ENCODE results near the gene TPRN. TPM values are rescaled to one million over a fixed set of nuclear protein-coding genes. Genes with fewer than 3 reads are reported as not detected.
A peak's percentile ranks its signal among the peaks of the same experiment; 100 is the strongest.

TPRN gene
- total and polyA plus RNA-seq, 7 experiments from 2014 or later: 0.35 to 13.5 (median 7.4) TPM

- Mint-ChIP-seq H3K4me1 (peaks cover 0 to 11% (median 4%) of the 10 kb centered on the region in 7 donors), H3K9me3 (no peaks in the 10 kb centered on the region), H3K4me3 (peak overlapping the region in 8 of 10 donors; percentile 58 to 75 (median 65)), H3K27me3 (peaks cover 4 to 48% (median 23%) of the 10 kb centered on the region in 5 donors), H3K36me3 (no peaks in the 10 kb centered on the region), H3K27ac (no peak overlapping the region)
- ChIA-PET CTCF (no interaction called here), POLR2A (interaction anchor here (1.0 kb wide), 1 partner anchor 31 kb away, joined by 3 read pairs; the partner anchor contains the start of gene GRIN1)
- Histone ChIP-seq H3K4me3 (ENCODE audit: low read length) (no peak overlapping the region), H3K9me3 (ENCODE audit: control insufficient read depth in 2 of 3, low read length in 3 of 3) (no peaks in the 10 kb centered on the region), H3K4me1 (ENCODE audit: control insufficient read depth in 2 of 2, insufficient read depth in 2 of 2, low read length in 2 of 2) (no peaks in the 10 kb centered on the region), H3K27ac (ENCODE audit: low read depth, low read length) (no peak overlapping the region), H3K27me3 (ENCODE audit: control insufficient read depth in 2 of 2, insufficient read depth in 2 of 2, low read length in 2 of 2) (peaks cover 11 to 15% of the 10 kb centered on the region in 2 donors), H3K36me3 (ENCODE audit: control insufficient read depth in 2 of 3, insufficient read depth in 3 of 3, low read length in 3 of 3) (no peaks in the 10 kb centered on the region)
- ATAC-seq (peak; percentile 16), DNase-seq (peak in 3 of 9 donors; percentile 19 to 40 (median 21))
- intact Hi-C loops (cut with micrococcal nuclease): loop anchor here in 1 of 2 donors (5.0 kb wide), 1 partner anchor 322 kb away; the partner anchor contains the start of gene PHPT1
Observed at GRCh38 chr9:137168904-137169856, 31.4 kb downstream of the TPRN start.

- Histone ChIP-seq H3K9me3 (ENCODE audit: control insufficient read depth in 2 of 3, low read length in 3 of 3) (no peaks in the 10 kb centered on the region), H3K4me1 (ENCODE audit: control insufficient read depth in 2 of 2, insufficient read depth in 2 of 2, low read length in 2 of 2) (no peaks in the 10 kb centered on the region), H3K36me3 (ENCODE audit: control insufficient read depth in 2 of 3, insufficient read depth in 3 of 3, low read length in 3 of 3) (no peaks in the 10 kb centered on the region), H3K4me3 (ENCODE audit: low read length) (no peak overlapping the region), H3K27ac (ENCODE audit: low read depth, low read length) (no peak overlapping the region), H3K27me3 (ENCODE audit: control insufficient read depth in 2 of 2, insufficient read depth in 2 of 2, low read length in 2 of 2) (peaks cover 11 to 19% of the 10 kb centered on the region in 2 donors)
- peak; percentile 11 for ATAC-seq
- peak overlapping the region in 8 of 10 donors; percentile 32 to 75 (median 58) for H3K4me3 Mint-ChIP-seq
- POLR2A ChIA-PET: interaction anchor here (1.0 kb wide), 1 partner anchor 30 kb away, joined by 3 read pairs; the partner anchor contains the start of gene GRIN1
- peaks cover 0 to 9% (median 4%) of the 10 kb centered on the region in 7 donors for H3K4me1 Mint-ChIP-seq
- no peak overlapping the region for H3K27ac Mint-ChIP-seq
- intact Hi-C loops (cut with micrococcal nuclease): loop anchor here in 1 of 2 donors (5.0 kb wide), 1 partner anchor 321 kb away; the partner anchor contains the start of gene PHPT1
- H3K36me3 Mint-ChIP-seq: no peaks in the 10 kb centered on the region
- peaks cover 5 to 48% (median 23%) of the 10 kb centered on the region in 5 donors for H3K27me3 Mint-ChIP-seq
- CTCF ChIA-PET: no interaction called here
- no peaks in the 10 kb centered on the region for H3K9me3 Mint-ChIP-seq
- peak in 1 of 9 donors; percentile 42 for DNase-seq
Observed at GRCh38 chr9:137168573-137168903, 32.0 kb downstream of the TPRN start.

GRCh38 chr9:137167747-137168572 lies 32.6 kb downstream of the TPRN start:
- Histone ChIP-seq H3K36me3 (ENCODE audit: control insufficient read depth in 2 of 3, insufficient read depth in 3 of 3, low read length in 3 of 3) (no peaks in the 10 kb centered on the region), H3K4me1 (ENCODE audit: control insufficient read depth in 2 of 2, insufficient read depth in 2 of 2, low read length in 2 of 2) (no peaks in the 10 kb centered on the region), H3K9me3 (ENCODE audit: control insufficient read depth in 2 of 3, low read length in 3 of 3) (no peaks in the 10 kb centered on the region), H3K27ac (ENCODE audit: low read depth, low read length) (no peak overlapping the region), H3K4me3 (ENCODE audit: low read length) (no peak overlapping the region), H3K27me3 (ENCODE audit: control insufficient read depth in 2 of 2, insufficient read depth in 2 of 2, low read length in 2 of 2) (peaks cover 11 to 19% of the 10 kb centered on the region in 2 donors)
- Mint-ChIP-seq H3K4me1 (peaks cover 0 to 6% (median 0%) of the 10 kb centered on the region in 7 donors), H3K27ac (no peak overlapping the region), H3K27me3 (peaks cover 9 to 45% (median 23%) of the 10 kb centered on the region in 5 donors), H3K9me3 (no peaks in the 10 kb centered on the region), H3K4me3 (peak overlapping the region in 5 of 10 donors; percentile 23 to 75 (median 40)), H3K36me3 (no peaks in the 10 kb centered on the region)
- DNase-seq (no peak), ATAC-seq (no peak)
- POLR2A ChIA-PET: interaction anchor here (1.0 kb wide), 1 partner anchor 29 kb away, joined by 3 read pairs; the partner anchor contains the start of gene GRIN1
- intact Hi-C loops (cut with micrococcal nuclease): loop anchor here in 1 of 2 donors (5.0 kb wide), 1 partner anchor 321 kb away; the partner anchor contains the start of gene PHPT1
- CTCF ChIA-PET: no interaction called here

GRCh38 chr9:137167277-137167746 lies 33.2 kb downstream of the TPRN start:
- no peaks in the 10 kb centered on the region for H3K36me3 Mint-ChIP-seq
- DNase-seq (no peak), ATAC-seq (no peak)
- no peaks in the 10 kb centered on the region for H3K4me1 ChIP-seq (ENCODE audit: control insufficient read depth in 2 of 2, insufficient read depth in 2 of 2, low read length in 2 of 2)
- H3K36me3 ChIP-seq (ENCODE audit: control insufficient read depth in 2 of 3, insufficient read depth in 3 of 3, low read length in 3 of 3): no peaks in the 10 kb centered on the region
- peaks cover 9 to 42% (median 23%) of the 10 kb centered on the region in 5 donors for H3K27me3 Mint-ChIP-seq
- peaks cover 11 to 19% of the 10 kb centered on the region in 2 donors for H3K27me3 ChIP-seq (ENCODE audit: control insufficient read depth in 2 of 2, insufficient read depth in 2 of 2, low read length in 2 of 2)
- H3K4me3 ChIP-seq (ENCODE audit: low read length): no peak overlapping the region
- H3K9me3 Mint-ChIP-seq: no peaks in the 10 kb centered on the region
- no peaks in the 10 kb centered on the region for H3K9me3 ChIP-seq (ENCODE audit: control insufficient read depth in 2 of 3, low read length in 3 of 3)
- ChIA-PET CTCF (no interaction called here), POLR2A (no interaction called here)
- intact Hi-C loops (cut with micrococcal nuclease): loop anchor here in 1 of 2 donors (5.0 kb wide), 1 partner anchor 320 kb away; the partner anchor contains the start of gene PHPT1
- H3K27ac ChIP-seq (ENCODE audit: low read depth, low read length): no peak overlapping the region
- peaks cover 0 to 7% (median 0%) of the 10 kb centered on the region in 7 donors for H3K4me1 Mint-ChIP-seq
- H3K27ac Mint-ChIP-seq: no peak overlapping the region
- peak overlapping the region in 1 of 10 donors; percentile 75 for H3K4me3 Mint-ChIP-seq

GRCh38 chr9:137166380-137167229 lies 33.9 kb downstream of the TPRN start:
- peaks cover 0 to 10% (median 0%) of the 10 kb centered on the region in 7 donors for H3K4me1 Mint-ChIP-seq
- DNase-seq (no peak), ATAC-seq (no peak)
- intact Hi-C loops (cut with micrococcal nuclease): loop anchor here in 1 of 2 donors (5.0 kb wide), 1 partner anchor 319 kb away; the partner anchor contains the start of gene PHPT1
- H3K4me3 Mint-ChIP-seq: peak overlapping the region in 3 of 10 donors; percentile 23 to 75 (median 43)
- Histone ChIP-seq H3K4me1 (ENCODE audit: control insufficient read depth in 2 of 2, insufficient read depth in 2 of 2, low read length in 2 of 2) (no peaks in the 10 kb centered on the region), H3K4me3 (ENCODE audit: low read length) (no peak overlapping the region), H3K9me3 (ENCODE audit: control insufficient read depth in 2 of 3, low read length in 3 of 3) (no peaks in the 10 kb centered on the region), H3K27me3 (ENCODE audit: control insufficient read depth in 2 of 2, insufficient read depth in 2 of 2, low read length in 2 of 2) (peaks cover 11 to 19% of the 10 kb centered on the region in 2 donors), H3K27ac (ENCODE audit: low read depth, low read length) (no peak overlapping the region), H3K36me3 (ENCODE audit: control insufficient read depth in 2 of 3, insufficient read depth in 3 of 3, low read length in 3 of 3) (no peaks in the 10 kb centered on the region)
- ChIA-PET CTCF (no interaction called here), POLR2A (interaction anchor here (1.5 kb wide), 1 partner anchor 37 kb away, joined by 3 read pairs; no protein-coding TSS in a partner anchor)
- H3K36me3 Mint-ChIP-seq: no peaks in the 10 kb centered on the region
- no peaks in the 10 kb centered on the region for H3K9me3 Mint-ChIP-seq
- H3K27ac Mint-ChIP-seq: no peak overlapping the region
- peaks cover 9 to 40% (median 23%) of the 10 kb centered on the region in 5 donors for H3K27me3 Mint-ChIP-seq

Measured in naive thymus-derived CD4-positive, alpha-beta T cell (primary cell).